Tibial nerve (tissue), 4 donors: Measurements from ENCODE around the gene DIP2B. TPM values are rescaled to one million over a fixed set of nuclear protein-coding genes. Genes with fewer than 3 reads are reported as not detected.

Experiments used
- DNase-seq, 2 donors: peaks; one replicate each; pipeline ENCODE4 v3.0.0-alpha.2; 2019; ENCODE audit warnings: low spot score in 2 of 2
- H3K27ac ChIP-seq, 4 donors: fragments of 200-600 bp; sonication (generic) in 3 of 4; one replicate each; pipeline ENCODE4 v1.5.1; 2017 to 2019; ENCODE audit warnings: mild to moderate bottlenecking in 1 of 4
- H3K27me3 ChIP-seq, 2 donors: fragments of 200-600 bp; sonication (generic) in 1 of 2; one replicate each; pipeline versions ENCODE4 v1.5.1 to v1.6.0; 2017 to 2019
- H3K36me3 ChIP-seq, 3 donors: fragments of 200-600 bp; sonication (generic); one replicate each; pipeline ENCODE4 v1.5.1; 2018 to 2019
- H3K4me1 ChIP-seq, 4 donors: fragments of 200-600 bp; sonication (generic) in 3 of 4; one replicate each; pipeline ENCODE4 v1.5.1; 2017 to 2019
- H3K4me3 ChIP-seq, 4 donors: fragments of 200-600 bp; sonication (generic) in 3 of 4; one replicate each; pipeline ENCODE4 v1.5.1; 2017 to 2019; ENCODE audit warnings: mild to moderate bottlenecking in 1 of 4, moderate library complexity in 1 of 4
- H3K9me3 ChIP-seq, 4 donors: fragments of 200-600 bp; sonication (generic) in 3 of 4; one replicate each; pipeline ENCODE4 v1.5.1; 2017 to 2019
- CTCF ChIP-seq, 5 experiments: fragments of 200-600 bp in 3 of 5; fragments of 450-650 bp in 2 of 5; sonication (generic) in 3 of 5; IDR thresholded peaks; one replicate each; pipeline ENCODE4 v1.5.1; 2016 to 2019; ENCODE audit warnings: antibody characterized with exemption in 5 of 5, mild to moderate bottlenecking in 3 of 5, moderate library complexity in 2 of 5
- EP300 ChIP-seq, 2 donors: sonication (generic); formaldehyde crosslinking; IDR thresholded peaks; one replicate each; pipeline ENCODE4 v1.6.1; 2017; ENCODE audit warnings: antibody characterized with exemption in 2 of 2, mild to moderate bottlenecking in 1 of 2
- POLR2A ChIP-seq, 2 donors: fragments of 450-650 bp; IDR thresholded peaks; one replicate each; pipeline ENCODE4 v1.6.1; 2017; ENCODE audit warnings: antibody characterized with exemption in 2 of 2, mild to moderate bottlenecking in 2 of 2, moderate library complexity in 2 of 2
- WGBS, 2 donors: methylation state at CpG; one replicate each; pipeline ENCODE4 v1.1.5; 2018; 5-methylcytosine and 5-hydroxymethylcytosine counted together
- total RNA-seq, 4 donors: library from RNA; depleted of rRNA; stranded (reverse); fragments of >200 nt; gene quantifications; one replicate each; pipeline ENCODE4 v1.1.0, GENCODE V29; 2016

Gene DIP2B
- total RNA-seq, 4 donors from 2014 or later, result 38.6 to 59.0 (median 44.8) TPM

GRCh38 chr12:50507474-50507838 lies 2.7 kb downstream of the DIP2B start:
- Histone ChIP-seq H3K4me3 (peak overlapping the region in 3 of 4 donors; percentile 75 to 93 (median 91)), H3K36me3 (no peaks in the 10 kb centered on the region), H3K9me3 (no peaks in the 10 kb centered on the region), H3K27me3 (no peaks in the 10 kb centered on the region), H3K4me1 (peaks cover 0 to 55% (median 43%) of the 10 kb centered on the region in 4 donors), H3K27ac (peak overlapping the region; percentile 94 to 99 (median 96))
- WGBS, 2 donors, result 51 to 58% methylated on average over 11 of the region's 11 CpGs
- TF ChIP-seq POLR2A (IDR thresholded peaks at IDR 0.05) (no peak), EP300 (IDR thresholded peaks at IDR 0.05) (no peak), CTCF (IDR thresholded peaks at IDR 0.05) (no peak)
- DNase-seq, result no peak

- no peaks in the 10 kb centered on the region for H3K9me3 ChIP-seq
- H3K27me3 ChIP-seq, result no peaks in the 10 kb centered on the region
- peak overlapping the region in 2 of 4 donors; percentile 2 to 91 for H3K4me3 ChIP-seq
- peaks cover 0 to 58% (median 43%) of the 10 kb centered on the region in 4 donors for H3K4me1 ChIP-seq
- 34 to 39% methylated on average over 2 of the region's 2 CpGs for WGBS, 2 donors
- TF ChIP-seq EP300 (IDR thresholded peaks at IDR 0.05) (no peak), POLR2A (IDR thresholded peaks at IDR 0.05) (no peak), CTCF (IDR thresholded peaks at IDR 0.05) (no peak)
- peak overlapping the region; percentile 94 to 99 (median 96) for H3K27ac ChIP-seq
- no peaks in the 10 kb centered on the region for H3K36me3 ChIP-seq
- no peak for DNase-seq
Measured at GRCh38 chr12:50507930-50508329, 3.1 kb downstream of the DIP2B start.

GRCh38 chr12:50508414-50508813 lies 3.6 kb downstream of the DIP2B start:
- peak overlapping the region; percentile 94 to 99 (median 96) for H3K27ac ChIP-seq

GRCh38 chr12:50508970-50509663 lies 4.3 kb downstream of the DIP2B start:
- Histone ChIP-seq H3K9me3 (no peaks in the 10 kb centered on the region), H3K4me1 (peaks cover 0 to 69% (median 48%) of the 10 kb centered on the region in 4 donors), H3K27me3 (no peaks in the 10 kb centered on the region), H3K27ac (peak overlapping the region in 3 of 4 donors; percentile 94 to 99 (median 95)), H3K36me3 (no peaks in the 10 kb centered on the region), H3K4me3 (no peak overlapping the region)
- DNase-seq, result no peak
- TF ChIP-seq EP300 (IDR thresholded peaks at IDR 0.05) (no peak), POLR2A (IDR thresholded peaks at IDR 0.05) (no peak), CTCF (IDR thresholded peaks at IDR 0.05) (no peak)
- WGBS, 2 donors, result 46 to 51% methylated on average over 7 of the region's 7 CpGs

More at GRCh38 chr12:50508414-50508813, 3.6 kb downstream of the DIP2B start:
- H3K4me3 ChIP-seq, result no peak overlapping the region
- WGBS, 2 donors, result 59% methylated on average over 6 of the region's 6 CpGs
- DNase-seq, result no peak
- no peaks in the 10 kb centered on the region for H3K9me3 ChIP-seq
- H3K4me1 ChIP-seq, result peaks cover 0 to 63% (median 44%) of the 10 kb centered on the region in 4 donors
- no peaks in the 10 kb centered on the region for H3K36me3 ChIP-seq
- TF ChIP-seq POLR2A (IDR thresholded peaks at IDR 0.05) (no peak), CTCF (IDR thresholded peaks at IDR 0.05) (no peak), EP300 (IDR thresholded peaks at IDR 0.05) (no peak)
- H3K27me3 ChIP-seq, result no peaks in the 10 kb centered on the region

- DNase-seq, result no peak
- no peak overlapping the region for H3K4me3 ChIP-seq
- no peak for TF ChIP-seq EP300 (IDR thresholded peaks at IDR 0.05)
- TF ChIP-seq POLR2A (IDR thresholded peaks at IDR 0.05), result no peak
- no peak for TF ChIP-seq CTCF (IDR thresholded peaks at IDR 0.05)
- H3K27ac ChIP-seq, result peak overlapping the region in 1 of 4 donors; percentile 13
- 89 to 96% methylated on average over 4 of the region's 4 CpGs for WGBS, 2 donors
- peaks cover 0 to 73% (median 41%) of the 10 kb centered on the region in 4 donors for H3K4me1 ChIP-seq
- H3K9me3 ChIP-seq, result no peaks in the 10 kb centered on the region
- H3K27me3 ChIP-seq, result no peaks in the 10 kb centered on the region
- H3K36me3 ChIP-seq, result no peaks in the 10 kb centered on the region
Measured at GRCh38 chr12:50514526-50515276, 9.9 kb downstream of the DIP2B start.
